Gastrocnemius medialis (tissue), 4 donors: ENCODE data around the gene IFNW1. TPM values are rescaled to one million over a fixed set of nuclear protein-coding genes. Genes with fewer than 3 reads are reported as not detected.
"Not testable (repeated sequence)": the region's sequence is repeated elsewhere in the genome, so short reads cannot be mapped to it uniquely, and the experiment has no call there.

Experiments used
- ATAC-seq, 2 donors: fragments of 150-250 bp; one replicate each; pipeline ENCODE4 v1.9.1; 2016
- DNase-seq, 2 donors: peaks; one replicate each; pipeline ENCODE4 v3.0.0-alpha.2; 2019
- H3K27ac ChIP-seq, 4 donors: fragments of 200-600 bp; sonication (generic); 1 replicate in 1 of 4; 2 replicates in 3 of 4; pipeline ENCODE4 v1.5.1; 2016 to 2018; ENCODE audit warnings: mild to moderate bottlenecking in 2 of 4, moderate library complexity in 1 of 4
- H3K27me3 ChIP-seq, 3 donors: fragments of 200-600 bp; sonication (generic) in 2 of 3; 1 replicate in 1 of 3; 2 replicates in 2 of 3; pipeline versions ENCODE4 v1.5.1 to v1.6.0; 2016 to 2019; ENCODE audit warnings: mild to moderate bottlenecking in 1 of 3, moderate library complexity in 1 of 3
- H3K36me3 ChIP-seq, 2 donors: fragments of 200-600 bp; sonication (generic) in 1 of 2; one replicate each; pipeline ENCODE4 v1.5.1; 2017 to 2018
- H3K4me1 ChIP-seq, 2 donors: fragments of 200-600 bp; sonication (generic) in 1 of 2; one replicate each; pipeline ENCODE4 v1.5.1; 2016 to 2017; ENCODE audit warnings: mild to moderate bottlenecking in 2 of 2
- H3K4me3 ChIP-seq, 4 donors: fragments of 200-600 bp; sonication (generic) in 3 of 4; 1 replicate in 1 of 4; 2 replicates in 3 of 4; pipeline ENCODE4 v1.5.1; 2016 to 2019; ENCODE audit warnings: mild to moderate bottlenecking in 2 of 4
- H3K9me3 ChIP-seq, 3 donors: fragments of 200-600 bp; sonication (generic) in 2 of 3; 1 replicate in 1 of 3; 2 replicates in 2 of 3; pipeline ENCODE4 v1.5.1; 2016 to 2019
- CTCF ChIP-seq, 5 experiments: fragments of 450-650 bp in 3 of 5; fragments of 200-600 bp in 2 of 5; sonication (generic) in 2 of 5; IDR thresholded peaks in 4 of 5; conservative IDR thresholded peaks in 1 of 5; 1 replicate in 4 of 5; 2 replicates in 1 of 5; pipeline ENCODE4 v1.5.1; 2016 to 2019; ENCODE audit warnings: antibody characterized with exemption in 5 of 5, mild to moderate bottlenecking in 3 of 5, moderate library complexity in 3 of 5
- POLR2A ChIP-seq, 2 donors: fragments of 450-650 bp; IDR thresholded peaks; one replicate each; pipeline ENCODE4 v1.6.1; 2017; ENCODE audit warnings: antibody characterized with exemption in 2 of 2, mild to moderate bottlenecking in 2 of 2, moderate library complexity in 2 of 2
- in situ Hi-C, 4 donors: fragments of 200-750 bp; cut with MboI; loops; one replicate each; pipeline versions ENCODE4 v1.15.0 to v1.8.0; 2017; ENCODE audit warnings: low sequenced_read_pairs in 4 of 4
- intact Hi-C: fragments of 100-400 bp; cut with DNase I; formaldehyde crosslinking; loops from one replicate; pipeline ENCODE4 v1.15.1; 2023; ENCODE audit warnings: low total_unique reads
- total RNA-seq, 4 donors: library from RNA; depleted of rRNA; stranded (reverse); fragments of >200 nt; gene quantifications; one replicate each; pipeline versions ENCODE4 v1.1.0 to v1.2.3, GENCODE V29; 2016

The IFNW1 gene
- total RNA-seq, result not detected

- no peaks in the 10 kb centered on the region for H3K27me3 ChIP-seq
- in situ Hi-C loops, result no loop called here
- ATAC-seq, result no peak
- no peaks in the 10 kb centered on the region for H3K4me1 ChIP-seq
- no peaks in the 10 kb centered on the region for H3K36me3 ChIP-seq
- no peak for DNase-seq
- intact Hi-C loops, result no loop called here
- TF ChIP-seq POLR2A (IDR thresholded peaks at IDR 0.05), result no peak
- TF ChIP-seq CTCF (IDR thresholded peaks at IDR 0.05 in 4 of 5, conservative IDR thresholded peaks at IDR 0.05 in 1 of 5), result no peak
- no peak within 1 kb of the TSS for H3K4me3 ChIP-seq
- no peak within 1 kb of the TSS for H3K27ac ChIP-seq
- H3K9me3 ChIP-seq, result no peaks in the 10 kb centered on the region
Measured at GRCh38 chr9:21141427-21141882, at the start of gene IFNW1. IFNW1 (minus strand) TSS chr9:21141832; CDS start chr9:21141570, 262 bp downstream.

- H3K27me3 ChIP-seq, DNase-seq, H3K9me3 ChIP-seq, H3K36me3 ChIP-seq, in situ Hi-C loops, ATAC-seq, intact Hi-C loops, H3K27ac ChIP-seq, H3K4me1 ChIP-seq, H3K4me3 ChIP-seq: not testable (repeated sequence)
Measured at GRCh38 chr9:21187487-21187886, 45.9 kb upstream of the IFNW1 start, which contains the start of gene IFNA4. IFNA4 (minus strand) TSS chr9:21187587; CDS start chr9:21187531, 56 bp downstream.

GRCh38 chr9:21182810-21183736 lies 41.4 kb upstream of the IFNW1 start:
- intact Hi-C loops, result not testable (repeated sequence)

GRCh38 chr9:21174671-21175070 lies 33.0 kb upstream of the IFNW1 start:
- TF ChIP-seq POLR2A (IDR thresholded peaks at IDR 0.05) (no peak), CTCF (IDR thresholded peaks at IDR 0.05 in 4 of 5, conservative IDR thresholded peaks at IDR 0.05 in 1 of 5) (no peak)
- intact Hi-C loops, result no loop called here
- Histone ChIP-seq H3K27ac (no peak overlapping the region), H3K27me3 (no peaks in the 10 kb centered on the region), H3K4me3 (no peak overlapping the region), H3K4me1 (no peaks in the 10 kb centered on the region), H3K9me3 (no peaks in the 10 kb centered on the region), H3K36me3 (no peaks in the 10 kb centered on the region)
- in situ Hi-C loops, result no loop called here
- ATAC-seq (no peak), DNase-seq (no peak)

More at GRCh38 chr9:21182810-21183736, 41.4 kb upstream of the IFNW1 start:
- DNase-seq, H3K9me3 ChIP-seq, H3K27ac ChIP-seq, H3K36me3 ChIP-seq, H3K4me1 ChIP-seq, H3K27me3 ChIP-seq, ATAC-seq, H3K4me3 ChIP-seq, in situ Hi-C loops: not testable (repeated sequence)

GRCh38 chr9:21172156-21172555 lies 30.5 kb upstream of the IFNW1 start:
- intact Hi-C loops, result no loop called here

More at GRCh38 chr9:21172156-21172555, 30.5 kb upstream of the IFNW1 start:
- H3K4me3 ChIP-seq, result no peak overlapping the region
- H3K4me1 ChIP-seq, result no peaks in the 10 kb centered on the region
- in situ Hi-C loops, result no loop called here
- H3K9me3 ChIP-seq, result no peaks in the 10 kb centered on the region
- H3K27ac ChIP-seq, result no peak overlapping the region
- H3K36me3 ChIP-seq, result no peaks in the 10 kb centered on the region
- no peak for ATAC-seq
- no peak for DNase-seq
- TF ChIP-seq CTCF (IDR thresholded peaks at IDR 0.05 in 4 of 5, conservative IDR thresholded peaks at IDR 0.05 in 1 of 5), result no peak
- TF ChIP-seq POLR2A (IDR thresholded peaks at IDR 0.05), result no peak
- no peaks in the 10 kb centered on the region for H3K27me3 ChIP-seq
